NB4 (cell line): ENCODE data around the gene ARHGAP30.

ENCODE experiments used
- CTCF ChIP-seq: IDR thresholded peaks from one replicate; pipeline ENCODE4 v1.5.1; 2012; ENCODE audit warnings: low read depth, low read length
- MYC ChIP-seq: IDR thresholded peaks from 2 replicates; pipeline ENCODE4 v1.6.1; 2011; ENCODE audit warnings: low read depth, low read length
- POLR2A ChIP-seq: IDR thresholded peaks from 2 replicates; pipeline ENCODE4 v1.6.1; 2011; ENCODE audit warnings: mild to moderate bottlenecking; ENCODE audit not compliant: insufficient read length; ENCODE audit errors: extremely low read depth
- TF ChIP-seq, protein P1 (sequence below): IDR thresholded peaks from 2 replicates; pipeline ENCODE4 v1.6.1; 2011; ENCODE audit warnings: low read depth, low read length

DNA sequence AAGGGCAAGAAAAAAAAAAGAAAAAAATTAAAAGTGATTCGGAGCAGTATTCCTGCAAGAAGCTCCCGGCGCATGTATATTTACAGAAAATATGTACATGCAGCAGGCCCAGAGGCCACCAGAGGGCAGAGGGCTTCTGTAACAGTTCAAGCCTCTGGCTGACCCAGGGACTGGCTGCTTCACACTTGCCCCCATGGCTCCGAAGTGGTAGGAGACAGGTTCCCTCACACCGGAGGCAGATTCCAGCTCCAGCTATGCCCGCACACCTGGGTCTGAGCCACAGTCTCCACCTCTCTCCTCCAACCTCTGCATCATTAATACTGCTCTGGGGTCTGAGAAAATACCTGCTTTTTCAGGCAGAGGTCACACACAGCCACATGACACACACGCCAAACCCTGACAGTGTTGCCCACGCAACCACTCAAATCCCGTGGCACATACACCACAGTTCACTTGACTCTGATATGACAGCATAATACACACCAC is 2.2 kb upstream of the ARHGAP30 start:
- TF ChIP-seq POLR2A (no peak), CTCF (peak; percentile 67), MYC (no peak)
- TF ChIP-seq, protein P1, sequence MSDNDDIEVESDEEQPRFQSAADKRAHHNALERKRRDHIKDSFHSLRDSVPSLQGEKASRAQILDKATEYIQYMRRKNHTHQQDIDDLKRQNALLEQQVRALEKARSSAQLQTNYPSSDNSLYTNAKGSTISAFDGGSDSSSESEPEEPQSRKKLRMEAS: no peak
